Muscle of leg (tissue), 11 donors: Measurements from ENCODE around the gene ZNF91. TPM values are rescaled to one million over a fixed set of nuclear protein-coding genes. Genes with fewer than 3 reads are reported as not detected.
A peak's percentile ranks its signal among the peaks of the same experiment; 100 is the strongest.

Source experiments
- DNase-seq: peaks from one replicate; pipeline ENCODE4 v3.0.0; 2013
- H3K27ac ChIP-seq: one replicate; pipeline ENCODE4 v1.5.1; 2013; ENCODE audit warnings: mild to moderate bottlenecking, low read length, control low read depth
- H3K27me3 ChIP-seq: one replicate; pipeline ENCODE4 v1.6.1; 2013; ENCODE audit warnings: low read length; ENCODE audit not compliant: control insufficient read depth, insufficient read depth
- H3K36me3 ChIP-seq: one replicate; pipeline ENCODE4 v1.6.1; 2013; ENCODE audit warnings: low read length; ENCODE audit not compliant: control insufficient read depth, insufficient read depth
- H3K4me1 ChIP-seq: one replicate; pipeline ENCODE4 v1.6.1; 2013; ENCODE audit warnings: low read length; ENCODE audit not compliant: control insufficient read depth, insufficient read depth
- H3K4me3 ChIP-seq: one replicate; pipeline ENCODE4 v1.5.1; 2013; ENCODE audit warnings: low read length, control low read depth
- H3K9me3 ChIP-seq: replicated peaks from 2 replicates; pipeline ENCODE4 v1.6.1; 2013; ENCODE audit warnings: low read depth, low read length; ENCODE audit not compliant: control insufficient read depth
- WGBS: methylation state at CpG from one replicate; pipeline ENCODE4 v1.1.5; 2013; ENCODE audit warnings: missing lambda C conversion rate; ENCODE audit not compliant: insufficient coverage; 5-methylcytosine and 5-hydroxymethylcytosine counted together
- polyA plus RNA-seq, 8 donors: library from polyadenylated mRNA; unstranded; fragments of 120-200 nt; gene quantifications; one replicate each; pipeline versions ENCODE4 v1.2.1 to v1.2.3, GENCODE V29; 2013; ENCODE audit warnings: inconsistent platforms in 1 of 8, low replicate concordance in 1 of 8; ENCODE audit not compliant: insufficient read length in 8 of 8, insufficient read depth in 1 of 8
- total RNA-seq: library from RNA; stranded (reverse); fragments of 120-200 nt; gene quantifications from one replicate; pipeline ENCODE4 v1.2.4, GENCODE V29; 2013

ZNF91 gene
- total and polyA plus RNA-seq, 9 donors: 22.6 to 68.4 (median 26.5) TPM

DNA sequence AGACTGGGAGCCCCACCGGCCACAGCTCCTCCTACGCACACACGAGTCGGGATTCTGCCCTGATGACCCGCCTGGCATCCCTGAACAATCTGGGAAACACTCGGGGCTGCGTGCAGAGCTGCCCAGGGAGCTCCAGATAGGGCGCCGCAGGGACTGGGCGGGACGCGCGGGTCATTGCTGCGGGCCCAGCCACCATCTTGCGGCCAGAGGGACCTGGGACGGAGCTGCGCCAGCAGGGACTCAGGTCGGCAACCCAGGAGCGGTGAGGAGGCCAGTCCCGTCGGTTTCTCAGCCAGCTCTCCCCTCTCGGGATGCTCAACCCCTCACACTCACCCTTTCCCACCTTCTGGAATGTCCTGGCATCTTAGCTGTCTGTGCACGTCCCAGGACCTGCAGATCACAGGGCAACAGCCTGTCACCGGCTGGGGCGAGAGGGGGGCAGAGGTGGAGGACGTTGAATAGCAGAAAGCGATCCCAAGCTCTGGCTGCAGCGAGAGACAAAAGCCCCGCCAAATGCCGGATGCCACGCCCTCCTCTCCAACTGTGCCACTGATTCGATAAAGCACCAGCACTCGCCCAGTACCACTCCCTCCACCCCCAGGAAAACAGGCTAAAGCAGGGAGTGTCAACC is 20.4 kb upstream of the ZNF91 start:
- H3K27me3 ChIP-seq: no peaks in the 10 kb centered on the region
- H3K4me3 ChIP-seq: peak overlapping the region; percentile 45
- peak; percentile 53 for DNase-seq
- H3K36me3 ChIP-seq: no peaks in the 10 kb centered on the region
- no peak overlapping the region for H3K27ac ChIP-seq
- H3K4me1 ChIP-seq: peaks cover 3% of the 10 kb centered on the region
- WGBS: 1% methylated on average over 24 of the region's 33 CpGs
- no peaks in the 10 kb centered on the region for H3K9me3 ChIP-seq

DNA sequence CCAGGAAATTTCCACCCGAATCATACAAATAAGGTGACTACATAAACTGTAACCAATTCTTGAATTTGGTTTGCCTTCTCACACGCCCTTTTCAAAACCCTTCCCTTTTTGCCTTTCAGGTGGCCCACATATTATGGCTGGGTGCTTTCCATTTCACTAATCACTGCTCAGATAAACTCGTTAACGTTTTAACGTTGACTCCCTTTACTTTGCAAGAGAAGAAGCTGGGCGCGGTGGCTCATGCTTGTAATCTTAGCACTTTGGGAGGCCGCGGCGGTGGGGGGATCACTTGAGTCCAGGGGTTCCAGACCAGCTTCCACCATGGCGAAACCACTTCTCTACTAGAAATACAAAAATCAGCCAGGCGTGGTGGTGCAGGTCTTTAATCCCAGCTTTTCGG is 19.8 kb upstream of the ZNF91 start:
- Histone ChIP-seq H3K9me3 (no peaks in the 10 kb centered on the region), H3K36me3 (no peaks in the 10 kb centered on the region), H3K27me3 (no peaks in the 10 kb centered on the region), H3K27ac (no peak overlapping the region), H3K4me3 (peak overlapping the region; percentile 45), H3K4me1 (peaks cover 3% of the 10 kb centered on the region)
- DNase-seq: no peak
- 20% methylated on average over 4 of the region's 13 CpGs for WGBS

DNA sequence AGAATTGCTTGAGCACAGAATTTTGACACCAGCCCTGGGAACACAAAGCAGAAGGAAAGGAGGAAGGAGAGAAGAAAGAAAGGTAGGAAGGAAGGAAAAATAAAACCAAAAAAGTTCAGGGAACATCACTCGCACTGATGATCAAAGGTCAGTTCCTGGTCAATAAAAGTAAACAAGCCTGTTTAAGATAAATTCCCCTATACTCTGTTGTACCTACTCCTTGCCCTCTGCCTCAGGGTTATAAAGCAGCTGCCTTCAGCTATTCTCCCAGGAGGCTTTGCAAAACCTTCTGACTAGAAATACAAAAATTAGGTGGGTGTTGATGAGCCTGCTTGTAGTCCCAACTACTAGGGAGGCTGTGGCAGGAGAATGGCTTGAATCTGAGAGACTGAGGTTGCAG is 14.9 kb upstream of the ZNF91 start:
- H3K4me3 ChIP-seq: no peak overlapping the region
- H3K4me1 ChIP-seq: no peaks in the 10 kb centered on the region
- no peaks in the 10 kb centered on the region for H3K36me3 ChIP-seq
- no peaks in the 10 kb centered on the region for H3K27me3 ChIP-seq
- H3K27ac ChIP-seq: no peak overlapping the region
- no CpG with 5 or more reads among the region's 1 CpG for WGBS
- no peaks in the 10 kb centered on the region for H3K9me3 ChIP-seq
- no peak for DNase-seq

DNA sequence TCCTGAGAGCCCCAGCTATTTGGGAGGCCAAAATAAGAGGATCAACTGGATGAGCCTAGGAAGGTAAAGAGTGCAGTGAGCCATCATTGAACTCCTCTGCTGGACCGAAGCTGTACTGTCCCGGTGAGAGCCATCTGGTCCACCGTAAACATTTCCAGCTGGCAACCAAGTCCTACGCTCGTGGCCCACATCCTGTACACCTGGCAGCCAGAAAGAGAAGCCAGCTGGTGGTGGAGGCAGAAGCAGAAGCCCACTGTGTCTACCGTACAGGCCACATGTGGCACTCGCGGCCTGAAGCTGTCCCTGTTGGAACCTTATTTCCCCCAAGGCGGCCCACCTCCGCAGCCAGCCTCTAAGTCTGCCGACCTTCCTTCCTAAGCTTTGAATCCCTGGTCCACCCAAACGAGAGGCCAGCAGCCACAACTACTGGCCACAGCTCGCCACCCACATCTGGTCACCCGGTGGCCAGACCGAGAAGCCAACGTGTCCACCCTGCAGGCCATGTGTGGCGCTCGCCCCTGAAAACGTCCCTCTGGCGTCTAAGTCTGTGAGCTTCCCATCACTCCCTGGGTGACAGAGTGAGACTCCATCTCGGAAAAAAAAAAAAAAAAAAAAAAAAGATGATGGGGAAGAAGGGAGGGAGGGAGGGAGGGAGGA is 14.2 kb upstream of the ZNF91 start:
- no peaks in the 10 kb centered on the region for H3K4me1 ChIP-seq
- no peak for DNase-seq
- WGBS: 68% methylated on average over 17 of the region's 21 CpGs

DNA sequence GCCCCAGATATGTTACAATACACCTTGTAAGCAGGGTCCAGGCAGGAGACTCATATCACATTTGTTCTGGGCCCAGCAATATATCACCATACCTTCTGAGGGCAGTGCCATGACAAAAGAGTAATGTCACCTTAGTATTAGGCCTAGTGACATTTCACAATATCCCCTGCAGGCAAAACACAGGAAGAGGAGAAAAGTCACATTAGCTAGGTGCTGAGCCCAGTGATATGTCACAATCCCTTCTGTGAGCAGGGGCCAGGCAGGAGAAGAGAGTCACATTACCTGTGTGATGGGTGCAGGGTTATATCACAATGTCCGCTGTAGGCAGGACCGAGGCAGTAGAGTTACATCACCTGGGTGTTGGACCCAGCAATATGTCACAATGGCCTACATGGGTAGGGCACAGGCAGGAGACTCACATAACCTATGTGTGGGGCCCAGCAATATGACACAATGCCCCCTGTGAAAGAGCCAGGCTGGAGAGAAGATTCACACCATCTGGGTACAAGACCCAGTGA is 12.4 kb upstream of the ZNF91 start:
- no peak for DNase-seq
- H3K36me3 ChIP-seq: no peaks in the 10 kb centered on the region
- no peaks in the 10 kb centered on the region for H3K4me1 ChIP-seq
- 94% methylated on average over 2 of the region's 2 CpGs for WGBS
- no peak overlapping the region for H3K27ac ChIP-seq
- H3K27me3 ChIP-seq: no peaks in the 10 kb centered on the region
- no peaks in the 10 kb centered on the region for H3K9me3 ChIP-seq
- no peak overlapping the region for H3K4me3 ChIP-seq

More for the DNA sequence above, 14.2 kb upstream of the ZNF91 start:
- H3K27me3 ChIP-seq: no peaks in the 10 kb centered on the region
- H3K9me3 ChIP-seq: no peaks in the 10 kb centered on the region
- H3K4me3 ChIP-seq: no peak overlapping the region
- no peaks in the 10 kb centered on the region for H3K36me3 ChIP-seq
- H3K27ac ChIP-seq: no peak overlapping the region

DNA sequence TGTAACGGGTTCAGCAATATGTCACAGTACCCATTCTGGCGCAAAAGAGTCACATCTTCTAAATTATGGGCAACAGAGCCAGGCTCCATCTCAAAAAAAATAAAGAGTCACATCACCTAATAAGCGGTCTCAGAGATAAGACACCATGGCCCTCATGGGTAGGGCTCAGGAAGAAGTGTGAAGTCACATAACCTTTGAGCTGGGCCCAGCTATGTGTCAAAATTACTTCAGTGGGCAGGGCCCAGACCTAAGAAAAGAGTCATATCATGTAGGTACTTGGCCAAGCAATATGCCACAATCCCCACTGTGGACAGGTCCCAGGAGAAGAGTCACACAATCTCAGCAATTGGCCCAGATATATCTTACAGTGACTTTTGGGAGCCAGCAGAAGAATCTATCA is 11.4 kb upstream of the ZNF91 start:
- 83% methylated on average over 2 of the region's 3 CpGs for WGBS
- Histone ChIP-seq H3K4me3 (no peak overlapping the region), H3K27me3 (no peaks in the 10 kb centered on the region), H3K9me3 (no peaks in the 10 kb centered on the region), H3K36me3 (no peaks in the 10 kb centered on the region), H3K27ac (no peak overlapping the region), H3K4me1 (no peaks in the 10 kb centered on the region)
- no peak for DNase-seq

DNA sequence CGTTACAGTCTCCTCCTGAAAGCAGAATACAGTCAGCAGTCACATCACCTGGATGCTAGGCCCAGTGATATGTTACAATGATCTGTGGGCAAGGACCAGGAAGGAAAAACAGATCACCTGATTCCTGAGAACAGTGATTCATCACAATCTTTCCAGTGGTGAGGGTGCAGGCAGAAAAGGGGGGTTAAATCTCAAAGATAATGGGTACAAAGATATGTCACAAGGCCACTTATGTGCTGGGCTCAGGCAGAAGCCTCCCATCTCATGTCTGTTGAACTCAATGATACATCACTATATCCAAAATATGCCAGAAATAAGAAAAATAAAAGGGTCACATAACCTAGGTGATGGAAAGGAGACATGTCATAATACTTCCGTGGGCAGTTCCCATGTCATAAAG is 10.8 kb upstream of the ZNF91 start:
- Histone ChIP-seq H3K27me3 (no peaks in the 10 kb centered on the region), H3K4me1 (no peaks in the 10 kb centered on the region), H3K36me3 (no peaks in the 10 kb centered on the region), H3K4me3 (no peak overlapping the region), H3K27ac (no peak overlapping the region), H3K9me3 (no peaks in the 10 kb centered on the region)
- DNase-seq: no peak
- WGBS: no CpG with 5 or more reads among the region's 2 CpGs

DNA sequence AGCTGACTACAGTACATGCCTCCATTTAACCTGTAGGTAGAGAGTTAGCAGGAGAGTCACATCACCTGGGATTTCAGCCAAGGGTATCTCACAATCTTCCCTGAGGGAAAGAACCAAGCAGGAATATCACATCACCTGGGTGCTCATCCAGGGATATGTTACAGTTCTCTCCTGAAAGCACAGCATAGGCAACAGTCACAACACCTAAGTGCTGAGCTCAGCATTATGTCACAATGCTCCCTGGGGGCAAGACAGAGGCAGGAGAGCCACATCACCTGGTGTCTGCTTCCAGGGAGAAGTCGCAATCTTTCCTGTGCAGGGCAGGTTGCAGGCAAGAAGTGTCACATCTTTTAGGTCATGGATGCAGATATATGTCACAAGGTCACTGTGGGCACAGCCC is 9.4 kb upstream of the ZNF91 start:
- H3K36me3 ChIP-seq: no peaks in the 10 kb centered on the region
- H3K4me3 ChIP-seq: no peak overlapping the region
- 100% methylated on average over 1 of the region's 1 CpG for WGBS
- no peaks in the 10 kb centered on the region for H3K27me3 ChIP-seq
- H3K9me3 ChIP-seq: no peaks in the 10 kb centered on the region
- no peak for DNase-seq
- no peaks in the 10 kb centered on the region for H3K4me1 ChIP-seq
- H3K27ac ChIP-seq: no peak overlapping the region

DNA sequence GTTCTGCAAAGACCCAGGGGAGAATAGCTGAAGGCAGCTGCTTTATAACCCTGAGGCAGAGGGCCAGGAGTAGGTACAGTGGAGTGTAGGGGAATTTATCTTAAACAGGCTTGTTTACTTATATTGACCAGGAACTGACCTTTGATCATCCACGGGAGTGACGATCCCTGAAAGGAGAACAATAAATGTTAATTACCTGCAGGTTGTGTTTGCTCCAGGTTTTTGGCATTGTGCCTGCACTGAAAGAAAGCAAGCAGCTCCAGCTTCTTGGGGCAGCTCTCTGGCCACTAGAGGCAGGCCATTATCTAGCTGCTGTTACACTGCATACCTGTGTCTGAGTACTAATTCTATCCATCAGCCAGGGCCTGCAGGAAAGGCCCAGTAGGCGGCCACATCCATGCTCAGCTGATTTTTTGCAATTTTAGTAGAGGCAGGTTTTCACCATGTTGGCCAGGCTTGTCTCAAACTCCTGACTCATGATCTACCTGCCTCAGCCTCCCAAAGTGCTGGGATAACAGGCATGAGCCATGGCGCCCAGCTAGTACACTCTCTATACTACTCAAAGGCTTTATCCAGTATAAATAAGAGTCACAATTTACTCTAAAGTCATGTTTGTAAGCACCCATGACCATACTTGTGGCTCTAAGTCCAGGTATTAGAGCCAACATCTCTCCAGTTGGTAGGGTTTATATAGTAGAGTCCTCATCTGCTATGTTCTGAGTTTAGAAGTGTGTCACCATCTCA is 8.5 kb upstream of the ZNF91 start:
- no peaks in the 10 kb centered on the region for H3K27me3 ChIP-seq
- no peaks in the 10 kb centered on the region for H3K9me3 ChIP-seq
- no peaks in the 10 kb centered on the region for H3K36me3 ChIP-seq
- no peaks in the 10 kb centered on the region for H3K4me1 ChIP-seq
- no peak for DNase-seq
- WGBS: 80% methylated on average over 1 of the region's 4 CpGs
- no peak overlapping the region for H3K4me3 ChIP-seq
- no peak overlapping the region for H3K27ac ChIP-seq

DNA sequence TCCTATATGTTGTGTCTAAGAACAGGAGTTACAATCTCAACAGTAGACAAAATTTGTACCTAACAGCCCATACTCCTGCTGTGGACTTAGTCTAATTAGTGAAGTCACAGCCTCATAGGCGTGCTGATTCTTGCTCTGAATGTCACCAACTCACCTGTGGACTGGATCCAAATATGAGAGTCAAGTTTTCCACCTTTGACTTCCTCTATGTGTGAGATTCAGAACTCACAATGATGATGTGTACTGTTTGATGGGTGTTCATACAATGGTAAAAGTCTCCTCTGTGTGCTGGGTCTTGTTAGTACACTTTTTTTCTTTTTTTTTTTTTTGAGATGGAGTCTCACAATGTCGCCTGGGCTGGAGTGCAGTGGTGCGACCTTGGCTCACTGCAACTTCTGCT is 7.8 kb upstream of the ZNF91 start:
- Histone ChIP-seq H3K9me3 (no peaks in the 10 kb centered on the region), H3K4me3 (no peak overlapping the region), H3K27ac (no peak overlapping the region), H3K36me3 (no peaks in the 10 kb centered on the region), H3K27me3 (no peaks in the 10 kb centered on the region), H3K4me1 (no peaks in the 10 kb centered on the region)
- DNase-seq: no peak
- WGBS: 70% methylated on average over 2 of the region's 3 CpGs
